Kidney (tissue), 14 donors: ENCODE results near the gene GALNT9. TPM values are rescaled to one million over a fixed set of nuclear protein-coding genes. Genes with fewer than 3 reads are reported as not detected.

Experiments
- DNase-seq, 5 donors: peaks; one replicate each; pipeline ENCODE4 v3.0.0-alpha.2; 2013 to 2020
- FAIRE-seq: peaks from 2 replicates; lab custom pipeline; 2012; peaks lifted over from hg19 to GRCh38; lab: Jason Lieb, UNC
- H3K27ac ChIP-seq, 2 donors: one replicate each; pipeline ENCODE4 v1.7.0; 2013; ENCODE audit warnings: low read depth in 2 of 2, low read length in 2 of 2, inconsistent platforms in 1 of 2
- H3K27me3 ChIP-seq: one replicate; pipeline ENCODE4 v1.7.1; 2013; ENCODE audit warnings: low read length, inconsistent platforms; ENCODE audit not compliant: control insufficient read depth, insufficient read depth
- H3K36me3 ChIP-seq, 3 donors: one replicate each; pipeline versions ENCODE4 v1.7.0 to v1.7.1; 2013; ENCODE audit warnings: low read length in 3 of 3, control low read depth in 1 of 3, inconsistent platforms in 1 of 3; ENCODE audit not compliant: insufficient read depth in 3 of 3, control insufficient read depth in 2 of 3
- H3K4me1 ChIP-seq, 3 donors: one replicate each; pipeline versions ENCODE4 v1.7.0 to v1.7.1; 2013; ENCODE audit warnings: low read length in 3 of 3, inconsistent platforms in 1 of 3, low read depth in 1 of 3; ENCODE audit not compliant: control insufficient read depth in 2 of 3, insufficient read depth in 2 of 3
- H3K4me3 ChIP-seq, 3 donors: one replicate each; pipeline versions ENCODE4 v1.7.0 to v1.8.1; 2013; ENCODE audit warnings: low read length in 3 of 3, control low read depth in 1 of 3, inconsistent platforms in 1 of 3
- H3K9ac ChIP-seq, 3 donors: one replicate each; pipeline versions ENCODE4 v1.7.0 to v1.7.1; 2013; ENCODE audit warnings: low read length in 3 of 3, control low read depth in 1 of 3, inconsistent platforms in 1 of 3
- H3K9me3 ChIP-seq, 3 donors: one replicate each; pipeline versions ENCODE4 v1.7.0 to v1.7.1; 2013; ENCODE audit warnings: low read length in 3 of 3, control low read depth in 1 of 3, inconsistent platforms in 1 of 3; ENCODE audit not compliant: control insufficient read depth in 2 of 3, insufficient read depth in 1 of 3
- intact Hi-C: fragments of 100-400 bp; cut with DNase I; formaldehyde crosslinking; loops from one replicate; pipeline ENCODE4 v1.11.1; 2022
- polyA plus RNA-seq: library from polyadenylated mRNA; stranded (reverse); fragments of 350-450 nt; fragmentation: Illumina TruSeq; extraction: RNeasy Lipid Tissue Mini Kit (QIAGEN cat#74804); gene quantifications from one replicate; pipeline ENCODE4 v1.2.3, GENCODE V29; 2014; ENCODE audit warnings: low read depth, low replicate concordance; ENCODE audit not compliant: insufficient read depth
- total RNA-seq: library from RNA; stranded (reverse); fragmentation: NEBNext Ultra II Directional; extraction: Animal tissue kit (Norgen Biotek cat#: 25700); gene quantifications from one replicate; pipeline ENCODE4 v1.2.1, GENCODE V29; 2021
- TF ChIP-seq, protein P1 (sequence below): IDR thresholded peaks from 3 replicates; pipeline ENCODE4 v1.5.1; 2012; ENCODE audit warnings: mild to moderate bottlenecking, moderate library complexity, borderline replicate concordance; ENCODE audit not compliant: insufficient read depth; ENCODE audit errors: extremely low read depth
- donor health status: control.
- donor health status: control.
- donor health status: control.
- donor health status: control.
- donor health status: control.
- donor health status: DM: yes; HTN: yes; CAD: no.
- donor health status: Normal renal cell carcinoma (clear cell type).

The GALNT9 gene
- total and polyA plus RNA-seq, 2 donors from 2014 or later, result 4.8 to 20.7 TPM

DNA sequence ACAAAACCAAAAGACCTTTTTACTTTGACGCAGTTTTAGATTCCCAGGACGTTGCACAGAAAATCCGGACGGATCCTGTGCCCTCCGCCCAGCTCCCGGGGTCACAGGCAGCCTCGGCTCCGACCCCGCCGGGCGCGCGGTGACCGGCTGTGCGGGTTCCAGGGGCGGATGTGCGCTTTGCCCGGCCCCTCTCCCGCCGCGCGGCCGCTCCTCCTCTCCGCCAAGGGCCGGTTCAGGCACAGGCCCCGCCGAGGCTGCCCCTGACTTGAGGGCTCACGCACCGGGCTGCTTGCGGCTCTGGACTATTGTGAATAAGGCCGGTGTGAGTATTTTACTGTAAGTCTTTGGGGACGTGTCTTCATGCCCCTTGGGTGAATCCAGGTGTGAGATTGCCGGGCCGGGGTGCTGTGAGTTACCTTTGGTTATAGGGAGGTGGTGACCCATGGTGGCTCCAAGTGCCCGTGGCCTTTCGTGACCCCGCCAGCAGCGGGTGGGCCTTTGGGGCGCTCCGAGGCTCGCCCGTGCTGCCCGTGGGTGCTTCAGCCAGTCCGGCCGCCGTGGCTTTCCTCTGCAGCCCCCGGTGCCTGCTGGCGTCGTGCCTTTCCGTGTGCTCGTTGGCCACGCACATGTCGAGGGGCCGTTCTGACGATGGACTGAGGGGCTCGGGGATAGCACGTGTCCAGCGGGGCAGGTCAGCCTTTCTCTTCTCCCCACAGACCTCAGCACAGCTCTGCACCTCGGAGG lies 139.2 kb downstream of the GALNT9 start:
- intact Hi-C loops, result no loop called here
- DNase-seq (no peak), FAIRE-seq (no peak)
- no peaks in the 10 kb centered on the region for H3K36me3 ChIP-seq
- H3K27me3 ChIP-seq, result no peaks in the 10 kb centered on the region
- H3K27ac ChIP-seq, result peak overlapping the region in 1 of 2 donors; percentile 22
- peak overlapping the region; percentile 20 to 65 (median 39) for H3K4me3 ChIP-seq
- peaks cover 0 to 8% (median 6%) of the 10 kb centered on the region in 3 donors for H3K4me1 ChIP-seq
- peaks cover 0 to 8% (median 4%) of the 10 kb centered on the region in 3 donors for H3K9me3 ChIP-seq
- peak overlapping the region in 1 of 3 donors; percentile 58 for H3K9ac ChIP-seq
- TF ChIP-seq, protein P1, sequence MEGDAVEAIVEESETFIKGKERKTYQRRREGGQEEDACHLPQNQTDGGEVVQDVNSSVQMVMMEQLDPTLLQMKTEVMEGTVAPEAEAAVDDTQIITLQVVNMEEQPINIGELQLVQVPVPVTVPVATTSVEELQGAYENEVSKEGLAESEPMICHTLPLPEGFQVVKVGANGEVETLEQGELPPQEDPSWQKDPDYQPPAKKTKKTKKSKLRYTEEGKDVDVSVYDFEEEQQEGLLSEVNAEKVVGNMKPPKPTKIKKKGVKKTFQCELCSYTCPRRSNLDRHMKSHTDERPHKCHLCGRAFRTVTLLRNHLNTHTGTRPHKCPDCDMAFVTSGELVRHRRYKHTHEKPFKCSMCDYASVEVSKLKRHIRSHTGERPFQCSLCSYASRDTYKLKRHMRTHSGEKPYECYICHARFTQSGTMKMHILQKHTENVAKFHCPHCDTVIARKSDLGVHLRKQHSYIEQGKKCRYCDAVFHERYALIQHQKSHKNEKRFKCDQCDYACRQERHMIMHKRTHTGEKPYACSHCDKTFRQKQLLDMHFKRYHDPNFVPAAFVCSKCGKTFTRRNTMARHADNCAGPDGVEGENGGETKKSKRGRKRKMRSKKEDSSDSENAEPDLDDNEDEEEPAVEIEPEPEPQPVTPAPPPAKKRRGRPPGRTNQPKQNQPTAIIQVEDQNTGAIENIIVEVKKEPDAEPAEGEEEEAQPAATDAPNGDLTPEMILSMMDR, result no peak

- DNase-seq (peak; percentile 81 to 97 (median 88)), FAIRE-seq (no peak)
- peak overlapping the region; percentile 22 to 48 for H3K27ac ChIP-seq
Measured at GRCh38 chr12:132189378-132190011, 139.9 kb downstream of the GALNT9 start.

DNA sequence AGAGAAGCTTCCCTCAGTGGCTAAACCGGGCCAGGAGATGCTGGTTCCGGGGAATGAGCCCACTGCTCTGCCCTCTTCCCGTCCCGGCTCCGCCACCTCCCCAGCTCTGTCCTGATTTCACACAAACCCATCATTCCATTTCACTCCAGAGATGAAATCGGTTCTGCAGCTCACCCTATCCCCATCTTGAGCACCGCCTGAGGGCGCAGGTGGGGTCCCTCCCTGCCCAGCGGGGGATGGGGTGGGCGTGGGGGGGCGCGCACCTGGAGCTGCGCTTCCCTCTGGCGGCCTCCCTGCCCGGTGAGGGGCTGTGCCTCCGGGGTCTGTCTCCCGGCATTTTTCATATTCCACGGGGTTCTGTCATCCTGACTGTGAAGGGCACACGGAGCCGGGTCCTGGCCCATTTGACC lies 140.5 kb downstream of the GALNT9 start:
- TF ChIP-seq, protein P1, result no peak
- DNase-seq, result peak in 1 of 5 donors; percentile 74
- intact Hi-C loops, result no loop called here
- Histone ChIP-seq H3K36me3 (no peaks in the 10 kb centered on the region), H3K9ac (peak overlapping the region in 1 of 3 donors; percentile 61), H3K4me3 (peak overlapping the region; percentile 26 to 65 (median 49)), H3K27ac (peak overlapping the region in 1 of 2 donors; percentile 48), H3K27me3 (no peaks in the 10 kb centered on the region), H3K4me1 (peaks cover 0 to 8% (median 6%) of the 10 kb centered on the region in 3 donors), H3K9me3 (peaks cover 0 to 6% (median under 1%) of the 10 kb centered on the region in 3 donors)
- no peak for FAIRE-seq

More at GRCh38 chr12:132189378-132190011, 139.9 kb downstream of the GALNT9 start:
- Histone ChIP-seq H3K9me3 (peaks cover 0 to 9% (median 4%) of the 10 kb centered on the region in 3 donors), H3K36me3 (no peaks in the 10 kb centered on the region), H3K4me1 (peaks cover 0 to 8% (median 6%) of the 10 kb centered on the region in 3 donors), H3K9ac (peak overlapping the region in 2 of 3 donors; percentile 15 to 61), H3K4me3 (peak overlapping the region; percentile 26 to 65 (median 49)), H3K27me3 (no peaks in the 10 kb centered on the region)
- intact Hi-C loops, result no loop called here
- TF ChIP-seq, protein P1, result peak; percentile 2
